Fibroblast of pulmonary artery (primary cell): ENCODE data around the gene NCAPG2.

ENCODE experiments used
- DNase-seq: peaks from one replicate; pipeline ENCODE4 v3.0.0-alpha.2; 2010; ENCODE audit warnings: low read depth
- H3K4me3 ChIP-seq: replicated peaks from 2 replicates; pipeline ENCODE4 v1.5.1; 2011; ENCODE audit warnings: low read depth, mild to moderate bottlenecking, control low read depth, low read length, moderate library complexity
- CTCF ChIP-seq: IDR thresholded peaks from 2 replicates; pipeline ENCODE4 v1.5.1; 2011; ENCODE audit warnings: mild to moderate bottlenecking, control low read depth, low read length, inconsistent platforms; ENCODE audit errors: missing control alignments

NCAPG2 gene

GRCh38 chr7:158663428-158663741 is 41.2 kb downstream of the NCAPG2 start:
- DNase-seq = no peak
- H3K4me3 ChIP-seq = no peak overlapping the region
- no peak for TF ChIP-seq CTCF

GRCh38 chr7:158662610-158663427 is 41.8 kb downstream of the NCAPG2 start:
- TF ChIP-seq CTCF = no peak
- peak; percentile 10 for DNase-seq
- H3K4me3 ChIP-seq = no peak overlapping the region

GRCh38 chr7:158658475-158658874 is 46.1 kb downstream of the NCAPG2 start:
- no peak for TF ChIP-seq CTCF
- no peak for DNase-seq
- no peak overlapping the region for H3K4me3 ChIP-seq

GRCh38 chr7:158657189-158657746 is 47.3 kb downstream of the NCAPG2 start:
- TF ChIP-seq CTCF = no peak
- H3K4me3 ChIP-seq = no peak overlapping the region
- no peak for DNase-seq

GRCh38 chr7:158655931-158656441 is 48.6 kb downstream of the NCAPG2 start:
- DNase-seq = no peak
- no peak overlapping the region for H3K4me3 ChIP-seq
- TF ChIP-seq CTCF = no peak

- TF ChIP-seq CTCF = no peak
- H3K4me3 ChIP-seq = no peak overlapping the region
Observed at GRCh38 chr7:158655507-158655906, 49.1 kb downstream of the NCAPG2 start.

More at GRCh38 chr7:158655507-158655906, 49.1 kb downstream of the NCAPG2 start:
- no peak for DNase-seq
